Stimulated activated CD8-positive, alpha-beta memory T cell treated with anti-CD3 and anti-CD28 coated beads, Interleukin-7, amount 100 ng/mL, for 48 hours (primary cell): ENCODE data around the gene HEATR1.
"Not testable (repeated sequence)": the region's sequence is repeated elsewhere in the genome, so short reads cannot be mapped to it uniquely, and the experiment has no call there.

Source experiments
- DNase-seq, 2 donors: peaks; one replicate each; pipeline ENCODE4 v3.0.0-alpha.2; 2020; ENCODE audit warnings: low read depth in 1 of 2; ENCODE audit errors: extremely low read depth in 1 of 2

HEATR1 gene

DNA sequence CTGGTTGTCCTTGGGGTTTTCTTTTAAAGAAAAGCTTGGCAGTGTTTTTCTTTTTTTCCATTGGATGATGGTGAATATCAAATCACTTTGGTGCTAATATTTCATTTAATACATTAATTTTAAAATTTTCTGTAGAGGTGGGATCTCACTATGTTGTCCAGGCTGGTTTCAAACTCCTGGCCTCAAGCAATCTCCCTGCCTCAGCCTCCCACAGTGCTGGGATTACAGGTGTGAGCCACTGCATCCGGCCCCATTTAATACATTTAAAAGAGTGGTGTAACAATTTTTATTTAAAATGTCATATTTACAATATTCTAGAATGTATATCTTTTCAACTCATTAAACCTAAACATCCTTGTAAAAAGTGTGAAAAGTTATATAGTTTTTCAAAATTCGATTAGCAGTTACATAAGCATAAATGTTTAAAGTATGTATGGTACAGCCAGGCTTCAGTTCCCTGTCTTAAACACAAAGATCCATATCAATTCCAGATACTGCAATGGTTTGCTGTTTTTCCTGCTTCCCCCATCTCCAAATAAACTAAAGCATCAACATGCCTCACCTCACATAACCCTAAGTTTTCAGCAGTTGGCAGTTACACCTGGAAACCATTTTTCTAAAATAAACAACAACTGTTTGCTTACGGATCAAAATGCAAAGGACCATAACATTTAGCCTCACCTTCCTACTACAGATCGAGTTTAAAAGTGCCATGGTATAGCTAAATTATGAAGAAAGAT is 89.4 kb downstream of the HEATR1 start:
- DNase-seq: no peak

DNA sequence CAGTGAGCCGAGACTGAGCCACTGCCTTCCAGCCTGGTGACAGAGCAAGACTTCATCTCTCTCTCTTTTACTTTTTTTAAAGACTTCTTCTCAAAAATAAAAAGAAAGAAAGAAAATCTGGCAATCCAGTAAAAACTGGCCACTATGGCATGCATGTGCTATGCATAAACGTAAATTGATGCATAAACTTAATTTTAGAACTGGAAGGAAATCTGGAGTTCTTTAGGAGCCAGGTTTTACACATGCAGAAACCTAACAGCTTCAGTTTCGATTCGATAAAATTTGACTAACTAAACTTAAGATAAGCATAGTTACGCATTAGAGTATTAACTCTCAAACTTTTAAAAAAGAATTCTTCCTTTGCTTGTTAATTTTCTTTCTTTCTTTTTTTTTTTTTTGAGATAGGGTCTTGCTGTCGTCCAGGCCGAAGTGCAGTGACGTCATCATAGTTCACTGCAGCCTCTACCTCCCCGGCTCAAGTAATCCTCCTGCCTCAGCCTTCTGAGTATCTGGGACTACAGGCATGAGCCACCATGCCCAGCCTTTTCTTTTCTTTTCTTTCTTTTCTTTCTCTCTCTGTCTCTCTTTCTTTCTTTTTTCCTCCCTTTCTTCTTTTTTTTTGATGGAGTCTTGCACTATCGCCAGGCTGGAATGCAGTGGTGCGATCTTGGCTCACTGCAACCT is 92.4 kb downstream of the HEATR1 start:
- DNase-seq: no peak

DNA sequence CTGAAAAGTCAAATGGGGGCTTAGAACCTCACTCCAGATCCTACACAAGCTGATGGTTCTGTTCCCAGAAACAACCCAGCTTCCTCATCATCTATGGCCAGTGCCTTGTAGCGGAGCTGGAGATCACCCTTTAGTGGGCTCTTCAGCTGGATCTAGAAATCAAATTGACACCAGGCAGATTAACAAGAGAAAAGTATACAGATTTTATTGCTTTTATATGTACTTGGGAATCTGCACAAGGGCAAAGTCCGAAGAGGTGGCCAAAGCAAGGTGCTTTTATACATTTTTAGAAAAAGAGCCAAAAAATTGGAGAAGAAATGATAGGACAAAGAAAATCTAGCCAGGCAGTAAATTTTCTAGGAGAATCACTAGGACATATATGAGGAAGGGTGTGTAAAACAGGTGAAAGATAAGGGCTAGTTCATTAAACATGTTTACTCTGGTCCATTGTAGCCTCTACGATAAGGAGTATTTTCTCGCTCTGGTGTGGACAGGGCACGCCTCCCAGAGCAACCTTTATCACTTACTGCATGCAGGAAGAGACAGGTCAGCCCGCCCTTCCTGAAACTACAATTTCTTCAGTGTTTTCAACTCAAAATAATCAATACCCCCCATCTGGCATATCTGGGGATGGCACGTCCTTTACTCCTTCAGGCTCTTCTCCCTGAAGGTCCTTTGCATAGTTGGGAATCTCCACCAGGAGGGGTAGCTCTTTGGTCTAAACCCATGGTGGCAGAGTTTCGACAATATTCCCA is 94.5 kb downstream of the HEATR1 start:
- DNase-seq: no peak

DNA sequence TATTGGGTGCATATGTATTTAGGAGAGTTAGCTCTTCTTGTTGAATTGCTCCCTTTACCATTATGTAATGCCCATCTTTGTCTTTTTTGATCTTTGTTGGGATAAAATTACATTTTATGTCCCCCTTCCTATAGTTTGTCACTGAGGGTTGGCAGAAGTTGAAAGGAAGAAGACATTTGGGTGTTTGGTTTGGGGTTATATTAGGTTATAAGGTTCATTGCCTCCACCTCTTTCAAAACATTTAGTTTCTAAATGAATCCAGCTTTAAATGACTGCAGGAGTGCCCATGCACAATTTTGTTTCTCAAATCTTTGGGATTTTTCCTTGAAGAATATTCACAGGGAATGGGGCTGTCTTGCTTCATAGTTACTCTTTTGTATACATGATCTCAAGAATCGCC is 95.1 kb downstream of the HEATR1 start:
- DNase-seq: no peak

DNA sequence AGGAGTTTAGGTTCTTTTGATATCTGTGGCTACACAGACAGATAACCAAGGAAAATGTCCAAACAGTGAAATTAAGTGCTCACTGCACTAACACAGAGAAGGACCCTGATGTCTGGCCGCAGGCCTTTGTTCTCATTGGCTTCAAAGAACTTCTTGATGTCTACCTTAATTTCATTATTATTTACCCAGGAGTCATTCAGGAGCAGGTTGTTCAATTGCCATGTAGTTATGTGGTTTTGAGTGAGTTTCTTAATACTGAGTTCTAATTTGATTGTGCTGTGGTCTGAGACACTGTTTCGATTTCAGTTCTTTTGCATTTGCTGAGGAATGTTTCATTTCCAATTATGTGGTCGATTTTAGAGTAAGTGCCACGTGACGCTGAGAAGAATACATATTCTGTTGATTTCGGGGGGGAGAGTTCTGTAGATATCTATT is 95.7 kb downstream of the HEATR1 start:
- DNase-seq: no peak

DNA sequence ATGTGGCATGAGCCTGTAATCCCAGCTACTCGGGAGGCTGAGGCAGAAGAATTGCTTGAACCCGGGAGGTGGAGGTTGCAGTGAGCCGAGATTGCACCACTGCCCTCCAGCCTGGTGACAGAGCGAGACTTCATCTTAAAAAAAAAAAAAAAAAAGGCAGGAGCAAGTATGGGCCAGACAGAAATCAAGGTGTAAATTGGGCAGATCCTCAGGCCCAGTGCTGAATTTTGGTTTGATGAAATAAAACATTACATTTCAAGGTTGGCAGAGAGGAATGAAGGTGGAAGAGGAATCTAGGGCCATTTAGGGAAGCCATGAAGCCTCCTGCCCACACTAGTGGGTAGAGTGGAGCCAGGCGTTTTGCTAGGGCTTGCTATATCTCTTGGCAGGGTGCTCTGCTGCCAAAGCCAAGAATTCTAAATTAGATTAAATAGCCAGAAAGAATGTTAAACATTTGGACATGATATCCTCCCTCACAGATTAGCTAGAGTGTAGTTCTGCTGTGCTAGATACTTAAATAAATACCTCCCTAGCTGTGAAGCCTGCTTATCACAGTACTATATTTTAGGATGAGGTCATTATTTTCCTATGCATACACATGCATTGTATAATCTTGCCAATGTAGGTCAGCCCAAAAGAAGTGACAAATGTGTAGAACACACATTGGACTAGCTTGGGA is 97.2 kb downstream of the HEATR1 start:
- DNase-seq: no peak

DNA sequence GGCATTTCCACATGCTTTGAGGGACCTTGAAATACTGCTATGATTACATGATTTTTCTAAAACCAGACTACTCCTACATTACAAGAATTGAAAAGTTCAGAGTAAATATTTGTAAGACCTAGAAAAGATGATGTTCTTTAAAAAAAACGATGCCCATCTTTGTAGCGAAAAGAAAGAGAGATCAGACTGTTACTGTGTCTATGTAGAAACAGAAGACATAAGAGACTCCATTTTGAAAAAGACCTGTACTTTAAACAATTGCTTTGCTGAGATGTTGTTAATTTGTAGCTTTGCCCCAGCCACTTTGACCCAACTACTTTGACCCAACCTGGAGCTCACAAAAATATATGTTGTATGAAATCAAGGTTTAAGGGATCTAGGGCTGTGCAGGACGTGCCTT is 100.0 kb downstream of the HEATR1 start:
- DNase-seq: not testable (repeated sequence)

DNA sequence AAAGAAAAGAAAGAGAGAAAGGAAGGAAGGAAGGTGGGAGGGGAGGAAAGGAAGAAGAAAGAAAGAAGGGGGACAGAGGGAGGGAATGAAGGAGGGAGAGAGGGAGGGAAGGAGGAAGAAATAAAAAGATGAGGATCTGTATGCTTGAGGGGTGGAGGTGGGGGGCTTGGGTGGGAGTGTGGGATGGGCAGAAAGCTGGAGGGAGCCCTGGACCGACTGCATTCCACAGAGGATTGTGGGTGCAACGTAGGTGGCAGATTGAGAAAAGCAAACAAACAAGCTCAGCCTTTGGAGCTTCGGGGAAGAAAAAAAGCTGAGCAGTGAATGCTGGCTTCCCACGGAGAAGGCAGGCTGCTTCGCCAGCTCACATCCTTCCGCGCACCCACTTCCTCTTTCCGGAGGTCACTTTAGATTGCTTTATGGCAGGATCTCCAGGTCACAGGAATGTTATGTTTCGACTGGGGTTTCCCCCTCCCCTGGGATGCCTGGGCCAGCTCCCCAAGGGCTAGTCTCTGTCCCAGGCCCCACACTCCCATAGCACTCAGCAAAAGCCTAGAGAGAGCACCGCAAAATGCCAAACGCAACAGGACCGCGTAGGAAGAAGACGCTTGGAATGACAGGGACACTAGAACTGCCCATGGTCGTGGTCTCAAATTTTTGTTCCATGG is 101.2 kb downstream of the HEATR1 start:
- DNase-seq: no peak

DNA sequence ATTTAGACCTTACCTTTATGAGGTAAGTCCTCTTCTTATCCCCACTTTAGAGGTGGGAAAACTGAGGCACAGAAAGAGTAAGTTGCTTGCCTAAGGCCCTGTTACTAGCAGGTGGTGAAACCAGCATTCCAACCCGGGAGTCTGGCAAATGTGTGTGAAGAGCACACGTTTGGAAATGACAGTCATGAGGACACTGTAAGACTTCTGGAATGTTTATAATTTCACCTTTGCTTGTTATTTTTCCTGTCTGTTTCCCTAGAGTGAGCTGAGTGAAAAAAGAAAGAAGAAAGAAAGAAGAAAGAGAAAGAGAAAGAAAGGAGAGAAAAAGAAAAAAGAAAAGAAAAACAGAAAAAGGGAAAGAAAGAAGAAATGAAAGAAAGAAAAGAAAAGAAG is 101.7 kb downstream of the HEATR1 start:
- no peak for DNase-seq

DNA sequence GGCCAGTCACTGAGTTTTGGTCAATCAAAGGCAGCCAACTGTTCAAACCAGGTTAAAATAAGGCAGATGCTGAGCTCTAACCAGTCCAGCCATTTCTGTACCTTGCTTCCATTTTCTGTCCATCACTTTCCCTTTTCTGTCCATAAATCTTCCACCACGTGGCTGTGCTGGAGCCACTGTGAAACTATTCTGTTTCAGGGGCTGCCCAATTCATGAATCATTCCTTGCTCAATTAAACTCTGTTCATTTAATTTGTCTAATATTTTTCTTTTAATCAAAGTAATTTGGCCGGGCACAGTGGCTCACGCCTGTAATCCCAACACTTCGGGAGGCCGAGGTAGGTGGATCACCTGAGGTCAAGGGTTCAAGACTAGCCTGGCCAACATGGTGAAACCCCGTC is 103.2 kb downstream of the HEATR1 start:
- no peak for DNase-seq
